ENCODE measurements around the gene LTBR.
A peak's percentile ranks its signal among the peaks of the same experiment; 100 is the strongest.
"Not testable (repeated sequence)": the region's sequence is repeated elsewhere in the genome, so short reads cannot be mapped to it uniquely, and the experiment has no call there.

Gene LTBR

GRCh38 chr12:6383572-6384498 is at the start of gene LTBR:
LTBR (plus strand) TSS chr12:6384162; CDS start chr12:6384359, 197 bp downstream.
- no peak for DNase-seq (ENCODE audit: low read depth in 1 of 2, low spot score in 1 of 2)

GRCh38 chr12:6334359-6334758 is 49.6 kb upstream of the LTBR start:
- DNase-seq (ENCODE audit: low read depth in 1 of 2, low spot score in 1 of 2): no peak

- no peak for DNase-seq (ENCODE audit: low read depth in 1 of 2, low spot score in 1 of 2)
Observed at GRCh38 chr12:6334940-6335450, 49.0 kb upstream of the LTBR start.

- DNase-seq (ENCODE audit: low read depth in 1 of 2, low spot score in 1 of 2): peak; percentile 67 to 75
Observed at GRCh38 chr12:6335451-6336078, 48.4 kb upstream of the LTBR start.

- DNase-seq (ENCODE audit: low read depth in 1 of 2, low spot score in 1 of 2): no peak
Observed at GRCh38 chr12:6336079-6336888, 47.7 kb upstream of the LTBR start.

GRCh38 chr12:6336889-6337853 is 46.8 kb upstream of the LTBR start:
- peak; percentile 35 to 39 for DNase-seq (ENCODE audit: low read depth in 1 of 2, low spot score in 1 of 2)

GRCh38 chr12:6337958-6338433 is 46.0 kb upstream of the LTBR start:
- DNase-seq (ENCODE audit: low read depth in 1 of 2, low spot score in 1 of 2): no peak

GRCh38 chr12:6338536-6338935 is 45.4 kb upstream of the LTBR start:
- not testable (repeated sequence) for DNase-seq (ENCODE audit: low read depth in 1 of 2, low spot score in 1 of 2)

- DNase-seq (ENCODE audit: low read depth in 1 of 2, low spot score in 1 of 2): no peak
Observed at GRCh38 chr12:6338955-6339354, 45.0 kb upstream of the LTBR start.

- DNase-seq (ENCODE audit: low read depth in 1 of 2, low spot score in 1 of 2): no peak
Observed at GRCh38 chr12:6340032-6340638, 43.8 kb upstream of the LTBR start.

GRCh38 chr12:6340745-6341416 is 43.1 kb upstream of the LTBR start:
- DNase-seq (ENCODE audit: low read depth in 1 of 2, low spot score in 1 of 2): no peak

GRCh38 chr12:6341417-6342139 is 42.4 kb upstream of the LTBR start, which contains the start of gene TNFRSF1A:
TNFRSF1A (minus strand) TSS chr12:6342076; CDS start chr12:6341814, 262 bp downstream.
- no peak for DNase-seq (ENCODE audit: low read depth in 1 of 2, low spot score in 1 of 2)

- no peak for DNase-seq (ENCODE audit: low read depth in 1 of 2, low spot score in 1 of 2)
Observed at GRCh38 chr12:6342140-6342889, 41.6 kb upstream of the LTBR start.

- no peak for DNase-seq (ENCODE audit: low read depth in 1 of 2, low spot score in 1 of 2)
Observed at GRCh38 chr12:6343518-6343917, 40.4 kb upstream of the LTBR start.

GRCh38 chr12:6344101-6344660 is 39.8 kb upstream of the LTBR start:
- not testable (repeated sequence) for DNase-seq (ENCODE audit: low read depth in 1 of 2, low spot score in 1 of 2)

- DNase-seq (ENCODE audit: low read depth in 1 of 2, low spot score in 1 of 2): no peak
Observed at GRCh38 chr12:6345319-6346091, 38.5 kb upstream of the LTBR start.

All from activated T-helper 1 cell treated with anti-CD3 and anti-CD28 coated beads, Interleukin-2, amount 50 U/mL, for 16 hours (primary cell).